Smooth muscle cell (in vitro differentiated cells): ENCODE results near the gene NEUROD1. TPM values are rescaled to one million over a fixed set of nuclear protein-coding genes. Genes with fewer than 3 reads are reported as not detected.

Experiments used
- DNase-seq: peaks from one replicate; lab custom pipeline; 2025; ENCODE audit not compliant: unreplicated experiment; lab: John Stamatoyannopoulos, UW
- H2AFZ ChIP-seq: fragments of 200-600 bp; sonication (generic); 2 replicates; pipeline ENCODE4 v1.6.0; 2016; ENCODE audit warnings: antibody characterized with exemption, low read depth, mild to moderate bottlenecking
- H3F3A ChIP-seq: fragments of 200-600 bp; sonication (generic); 2 replicates; pipeline ENCODE4 v1.6.0; 2017; ENCODE audit warnings: antibody characterized with exemption, low read depth
- H3K27ac ChIP-seq: fragments of 200-600 bp; sonication (generic); 2 replicates; pipeline ENCODE4 v1.5.1; 2016; ENCODE audit warnings: low read depth, mild to moderate bottlenecking
- H3K27me3 ChIP-seq: fragments of 200-600 bp; sonication (generic); 2 replicates; pipeline ENCODE4 v1.6.1; 2016; ENCODE audit warnings: low read depth, mild to moderate bottlenecking
- H3K36me3 ChIP-seq: fragments of 200-600 bp; sonication (generic); 2 replicates; pipeline ENCODE4 v1.5.1; 2016; ENCODE audit warnings: low read depth
- H3K4me1 ChIP-seq: fragments of 200-600 bp; sonication (generic); 2 replicates; pipeline ENCODE4 v1.5.1; 2016; ENCODE audit warnings: low read depth
- H3K4me2 ChIP-seq: fragments of 200-600 bp; sonication (generic); 2 replicates; pipeline ENCODE4 v1.6.0; 2016; ENCODE audit warnings: mild to moderate bottlenecking
- H3K4me3 ChIP-seq: fragments of 200-600 bp; sonication (generic); 2 replicates; pipeline ENCODE4 v1.5.1; 2016; ENCODE audit warnings: mild to moderate bottlenecking
- H3K79me2 ChIP-seq: fragments of 200-600 bp; sonication (generic); 2 replicates; pipeline ENCODE4 v1.6.0; 2016; ENCODE audit warnings: low read depth, mild to moderate bottlenecking
- H3K9ac ChIP-seq: fragments of 200-600 bp; sonication (generic); 2 replicates; pipeline ENCODE4 v1.6.0; 2016; ENCODE audit warnings: low read depth
- H3K9me3 ChIP-seq: fragments of 200-600 bp; sonication (generic); replicated peaks from 2 replicates; pipeline ENCODE4 v1.5.1; 2016; ENCODE audit warnings: low read depth
- H4K20me1 ChIP-seq: fragments of 200-600 bp; sonication (generic); 2 replicates; pipeline ENCODE4 v1.6.0; 2016; ENCODE audit warnings: low read depth
- WGBS: methylation state at CpG from one replicate; pipeline ENCODE4 v1.1.7; 2016; ENCODE audit warnings: low lambda C conversion rate; 5-methylcytosine and 5-hydroxymethylcytosine counted together
- polyA plus RNA-seq: library from polyadenylated mRNA; unstranded; fragments of >200 nt; fragmentation: Nextera tagmentation; extraction: Ambion mirVana; gene quantifications from 2 replicates; pipeline ENCODE4 v1.2.1, GENCODE V29; 2016
- total RNA-seq: library from RNA; depleted of rRNA; stranded (reverse); fragments of >200 nt; gene quantifications from 2 replicates; pipeline ENCODE4 v1.2.3, GENCODE V29; 2014
- TF ChIP-seq, protein P1 (sequence below): fragments of 200-600 bp; sonication (generic); IDR thresholded peaks from 2 replicates; pipeline ENCODE4 v1.5.1; 2017; ENCODE audit warnings: borderline replicate concordance, mild to moderate bottlenecking, antibody characterized with exemption; ENCODE audit not compliant: insufficient read depth, poor library complexity, severe bottlenecking

The NEUROD1 gene
- total and polyA plus RNA-seq, 2 experiments from 2014 or later: not detected

DNA sequence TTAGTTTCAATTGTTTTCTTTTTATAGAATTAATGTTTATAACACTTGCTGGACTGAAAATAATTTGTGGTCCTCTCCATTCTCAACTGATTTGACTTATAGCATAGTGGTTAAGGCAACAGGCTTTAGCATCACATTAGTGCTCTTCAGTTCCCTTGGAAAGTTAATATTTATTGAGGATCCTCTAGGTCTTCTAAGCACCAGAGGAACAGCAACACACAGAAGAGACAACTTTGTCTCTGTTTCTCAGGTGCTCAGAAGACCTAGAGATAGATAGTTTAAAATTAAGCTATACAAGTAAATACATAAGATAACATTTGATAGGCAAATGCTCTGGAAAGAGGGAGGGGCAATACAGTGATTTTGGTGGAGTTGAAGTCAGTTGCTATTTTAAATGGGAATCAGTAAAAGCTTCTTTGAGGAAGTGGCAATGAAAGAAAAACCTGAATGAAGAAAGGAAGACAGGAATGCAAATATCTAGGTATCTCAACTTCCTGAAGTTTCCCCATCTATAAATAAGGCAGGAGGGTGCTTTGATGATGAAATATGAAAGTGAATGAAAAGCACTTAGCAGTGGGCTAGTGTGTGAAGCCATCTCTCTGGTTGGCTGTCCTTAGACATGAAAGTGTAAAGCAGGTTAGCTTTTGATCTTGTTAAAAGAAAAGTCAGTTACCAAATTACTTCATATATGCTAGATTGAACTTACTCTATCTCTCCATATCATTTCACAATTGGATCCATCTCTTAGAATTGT is 7.9 kb downstream of the NEUROD1 start:
- peaks cover 94% of the 10 kb centered on the region for H3K27me3 ChIP-seq

DNA sequence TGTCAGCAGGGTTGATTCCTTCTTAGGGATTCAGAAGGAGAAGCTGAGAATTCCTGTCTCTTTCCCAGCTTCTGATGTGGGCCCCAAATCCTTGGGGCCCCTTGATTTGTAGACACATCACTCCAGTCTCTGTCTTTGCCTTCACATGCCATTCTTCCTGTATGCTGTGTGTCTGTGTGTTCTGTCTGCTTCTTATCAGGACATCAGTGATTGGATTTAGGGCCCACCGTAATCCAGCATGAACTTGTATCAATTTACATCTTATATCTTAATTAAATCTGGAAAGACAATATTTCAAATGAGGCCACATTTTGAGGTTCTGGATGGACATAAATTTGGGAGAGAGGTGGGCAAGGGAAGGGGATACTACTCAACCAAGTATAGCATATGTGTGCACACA is 9.7 kb downstream of the NEUROD1 start:
- WGBS: 90% methylated on average over 1 of the region's 1 CpG
- H2AFZ ChIP-seq: no peak overlapping the region

More for the DNA sequence above, 7.9 kb downstream of the NEUROD1 start:
- Histone ChIP-seq H3F3A (no peaks in the 10 kb centered on the region), H3K4me3 (no peak overlapping the region), H2AFZ (no peak overlapping the region), H3K4me2 (no peak overlapping the region), H3K36me3 (no peaks in the 10 kb centered on the region), H3K9me3 (no peaks in the 10 kb centered on the region), H3K27ac (no peak overlapping the region), H3K4me1 (no peaks in the 10 kb centered on the region), H3K9ac (no peak overlapping the region), H4K20me1 (no peaks in the 10 kb centered on the region), H3K79me2 (no peaks in the 10 kb centered on the region)
- TF ChIP-seq, protein P1, sequence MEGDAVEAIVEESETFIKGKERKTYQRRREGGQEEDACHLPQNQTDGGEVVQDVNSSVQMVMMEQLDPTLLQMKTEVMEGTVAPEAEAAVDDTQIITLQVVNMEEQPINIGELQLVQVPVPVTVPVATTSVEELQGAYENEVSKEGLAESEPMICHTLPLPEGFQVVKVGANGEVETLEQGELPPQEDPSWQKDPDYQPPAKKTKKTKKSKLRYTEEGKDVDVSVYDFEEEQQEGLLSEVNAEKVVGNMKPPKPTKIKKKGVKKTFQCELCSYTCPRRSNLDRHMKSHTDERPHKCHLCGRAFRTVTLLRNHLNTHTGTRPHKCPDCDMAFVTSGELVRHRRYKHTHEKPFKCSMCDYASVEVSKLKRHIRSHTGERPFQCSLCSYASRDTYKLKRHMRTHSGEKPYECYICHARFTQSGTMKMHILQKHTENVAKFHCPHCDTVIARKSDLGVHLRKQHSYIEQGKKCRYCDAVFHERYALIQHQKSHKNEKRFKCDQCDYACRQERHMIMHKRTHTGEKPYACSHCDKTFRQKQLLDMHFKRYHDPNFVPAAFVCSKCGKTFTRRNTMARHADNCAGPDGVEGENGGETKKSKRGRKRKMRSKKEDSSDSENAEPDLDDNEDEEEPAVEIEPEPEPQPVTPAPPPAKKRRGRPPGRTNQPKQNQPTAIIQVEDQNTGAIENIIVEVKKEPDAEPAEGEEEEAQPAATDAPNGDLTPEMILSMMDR: no peak
- DNase-seq: no peak

DNA sequence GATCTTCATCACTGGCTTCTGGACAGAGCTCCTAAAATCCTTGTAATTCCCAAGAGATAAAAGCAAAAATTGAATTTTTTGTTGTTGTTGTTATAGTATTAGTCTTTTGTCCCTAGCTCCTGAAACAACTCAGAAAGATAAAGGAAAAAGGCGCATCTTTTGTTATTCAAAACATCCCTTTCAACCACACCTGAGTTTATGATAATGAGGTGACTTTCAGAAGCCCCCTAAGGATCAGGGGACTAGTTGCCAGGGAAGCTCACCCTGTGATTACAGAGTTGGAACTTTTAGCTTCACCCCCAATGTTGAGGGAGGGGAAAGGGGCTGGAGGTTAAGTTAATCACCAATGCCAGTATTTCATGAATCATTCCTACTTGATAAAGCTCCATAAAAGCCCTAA is 13.1 kb downstream of the NEUROD1 start:
- no peaks in the 10 kb centered on the region for H4K20me1 ChIP-seq
- TF ChIP-seq, protein P1: no peak
- no peaks in the 10 kb centered on the region for H3K9me3 ChIP-seq
- no peak for DNase-seq
- H3K9ac ChIP-seq: no peak overlapping the region
- no peaks in the 10 kb centered on the region for H3K79me2 ChIP-seq
- H3K4me3 ChIP-seq: no peak overlapping the region
- H3F3A ChIP-seq: no peaks in the 10 kb centered on the region
- H3K36me3 ChIP-seq: no peaks in the 10 kb centered on the region
- H3K4me2 ChIP-seq: no peak overlapping the region
- H3K4me1 ChIP-seq: no peaks in the 10 kb centered on the region
- peaks cover 51% of the 10 kb centered on the region for H3K27me3 ChIP-seq
- WGBS: 52% methylated on average over 1 of the region's 1 CpG
- no peak overlapping the region for H3K27ac ChIP-seq
- H2AFZ ChIP-seq: no peak overlapping the region

More for the DNA sequence above, 9.7 kb downstream of the NEUROD1 start:
- Histone ChIP-seq H4K20me1 (no peaks in the 10 kb centered on the region), H3K9ac (no peak overlapping the region), H3K27me3 (peaks cover 81% of the 10 kb centered on the region), H3K4me2 (no peak overlapping the region), H3K36me3 (no peaks in the 10 kb centered on the region), H3K4me1 (no peaks in the 10 kb centered on the region), H3K27ac (no peak overlapping the region), H3K79me2 (no peaks in the 10 kb centered on the region), H3F3A (no peaks in the 10 kb centered on the region), H3K4me3 (no peak overlapping the region), H3K9me3 (no peaks in the 10 kb centered on the region)
- TF ChIP-seq, protein P1: no peak
- DNase-seq: no peak

DNA sequence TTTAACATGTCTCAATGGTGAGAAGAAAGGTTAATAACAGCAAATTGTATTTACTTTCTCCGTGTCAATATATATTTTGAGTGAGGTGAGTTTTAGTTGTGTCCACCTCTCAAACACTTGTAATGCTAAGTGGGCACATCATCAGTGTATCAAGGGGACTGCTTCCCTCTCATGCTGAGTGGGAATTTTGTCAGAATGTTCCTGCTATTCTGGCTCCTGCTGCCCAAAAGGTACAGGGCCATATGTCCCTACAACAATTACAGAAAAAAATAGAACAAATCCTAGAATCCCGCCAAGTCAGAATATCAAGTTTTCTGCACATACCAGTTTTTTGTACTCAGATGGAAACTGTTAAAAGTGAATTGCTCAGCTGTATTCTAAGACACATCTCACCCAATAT is 18.0 kb downstream of the NEUROD1 start:
- Histone ChIP-seq H3K4me3 (no peak overlapping the region), H3K27ac (no peak overlapping the region), H3K79me2 (no peaks in the 10 kb centered on the region), H3K36me3 (no peaks in the 10 kb centered on the region), H3K4me2 (no peak overlapping the region), H3F3A (no peaks in the 10 kb centered on the region), H3K9me3 (no peaks in the 10 kb centered on the region), H3K9ac (no peak overlapping the region), H2AFZ (no peak overlapping the region), H3K27me3 (peaks cover 45% of the 10 kb centered on the region), H4K20me1 (no peaks in the 10 kb centered on the region), H3K4me1 (no peaks in the 10 kb centered on the region)
- DNase-seq: no peak
- TF ChIP-seq, protein P1: no peak
- WGBS: 90% methylated on average over 2 of the region's 2 CpGs
